Measurements from ENCODE around the gene MYCL.

MYCL gene

DNA sequence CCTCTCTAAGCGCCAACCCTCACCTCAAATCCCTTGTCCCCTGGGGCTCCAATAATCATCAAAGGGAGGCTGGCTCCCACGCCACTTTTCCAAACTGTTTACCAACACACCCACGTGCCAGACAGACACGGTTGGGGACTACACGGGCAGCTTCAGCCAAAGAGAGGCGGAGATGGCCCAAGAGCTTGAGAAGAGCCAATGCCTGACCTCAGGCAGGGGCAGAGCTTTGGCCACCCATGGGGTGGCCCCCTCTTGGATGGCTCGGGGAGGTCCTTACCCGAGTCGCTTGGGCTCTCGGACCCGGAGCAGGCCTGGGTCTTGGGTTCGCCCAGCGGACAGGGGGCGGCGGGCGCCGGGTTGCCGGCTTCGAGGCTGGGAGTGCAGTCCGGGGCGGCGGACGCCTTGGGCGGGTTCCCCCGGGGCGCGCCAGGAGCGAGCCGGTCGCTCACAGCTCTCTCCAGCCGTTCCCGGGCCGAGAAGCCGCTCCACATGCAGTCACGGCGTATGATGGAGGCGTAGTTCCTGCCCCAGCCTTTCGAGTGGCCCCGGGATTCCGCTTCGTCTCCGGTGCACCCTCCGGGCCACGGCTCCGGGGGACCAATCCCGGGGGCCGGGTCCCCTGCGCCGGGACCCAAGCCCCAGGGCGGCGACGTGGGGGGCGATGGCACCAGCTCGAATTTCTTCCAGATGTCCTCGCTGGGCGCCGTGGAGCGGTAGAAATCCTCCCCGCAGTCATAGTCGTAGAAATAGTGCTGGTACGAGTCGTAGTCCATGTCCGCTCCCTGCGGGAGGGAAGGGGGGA lies 854 bp downstream of the MYCL start:
- H3K4me1 ChIP-seq (ENCODE audit: insufficient read depth, poor library complexity, severe bottlenecking) = no peaks in the 10 kb centered on the region
- H3K4me3 ChIP-seq (ENCODE audit: severe bottlenecking) = peak overlapping the region; percentile 78
- no peaks in the 10 kb centered on the region for H3K9me3 ChIP-seq (ENCODE audit: severe bottlenecking)
- H3K36me3 ChIP-seq (ENCODE audit: low read depth) = no peaks in the 10 kb centered on the region
- TF ChIP-seq, protein P1, sequence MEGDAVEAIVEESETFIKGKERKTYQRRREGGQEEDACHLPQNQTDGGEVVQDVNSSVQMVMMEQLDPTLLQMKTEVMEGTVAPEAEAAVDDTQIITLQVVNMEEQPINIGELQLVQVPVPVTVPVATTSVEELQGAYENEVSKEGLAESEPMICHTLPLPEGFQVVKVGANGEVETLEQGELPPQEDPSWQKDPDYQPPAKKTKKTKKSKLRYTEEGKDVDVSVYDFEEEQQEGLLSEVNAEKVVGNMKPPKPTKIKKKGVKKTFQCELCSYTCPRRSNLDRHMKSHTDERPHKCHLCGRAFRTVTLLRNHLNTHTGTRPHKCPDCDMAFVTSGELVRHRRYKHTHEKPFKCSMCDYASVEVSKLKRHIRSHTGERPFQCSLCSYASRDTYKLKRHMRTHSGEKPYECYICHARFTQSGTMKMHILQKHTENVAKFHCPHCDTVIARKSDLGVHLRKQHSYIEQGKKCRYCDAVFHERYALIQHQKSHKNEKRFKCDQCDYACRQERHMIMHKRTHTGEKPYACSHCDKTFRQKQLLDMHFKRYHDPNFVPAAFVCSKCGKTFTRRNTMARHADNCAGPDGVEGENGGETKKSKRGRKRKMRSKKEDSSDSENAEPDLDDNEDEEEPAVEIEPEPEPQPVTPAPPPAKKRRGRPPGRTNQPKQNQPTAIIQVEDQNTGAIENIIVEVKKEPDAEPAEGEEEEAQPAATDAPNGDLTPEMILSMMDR (IDR thresholded peaks at IDR 0.05; ENCODE audit: poor library complexity, severe bottlenecking) = no peak
- ATAC-seq (ENCODE audit: low read depth) = peak; percentile 34
- no peaks in the 10 kb centered on the region for H3K27me3 ChIP-seq (ENCODE audit: insufficient read depth, poor library complexity, severe bottlenecking)
- no peak overlapping the region for H3K27ac ChIP-seq (ENCODE audit: poor library complexity, severe bottlenecking)
- DNase-seq (ENCODE audit: low spot score) = no peak

DNA sequence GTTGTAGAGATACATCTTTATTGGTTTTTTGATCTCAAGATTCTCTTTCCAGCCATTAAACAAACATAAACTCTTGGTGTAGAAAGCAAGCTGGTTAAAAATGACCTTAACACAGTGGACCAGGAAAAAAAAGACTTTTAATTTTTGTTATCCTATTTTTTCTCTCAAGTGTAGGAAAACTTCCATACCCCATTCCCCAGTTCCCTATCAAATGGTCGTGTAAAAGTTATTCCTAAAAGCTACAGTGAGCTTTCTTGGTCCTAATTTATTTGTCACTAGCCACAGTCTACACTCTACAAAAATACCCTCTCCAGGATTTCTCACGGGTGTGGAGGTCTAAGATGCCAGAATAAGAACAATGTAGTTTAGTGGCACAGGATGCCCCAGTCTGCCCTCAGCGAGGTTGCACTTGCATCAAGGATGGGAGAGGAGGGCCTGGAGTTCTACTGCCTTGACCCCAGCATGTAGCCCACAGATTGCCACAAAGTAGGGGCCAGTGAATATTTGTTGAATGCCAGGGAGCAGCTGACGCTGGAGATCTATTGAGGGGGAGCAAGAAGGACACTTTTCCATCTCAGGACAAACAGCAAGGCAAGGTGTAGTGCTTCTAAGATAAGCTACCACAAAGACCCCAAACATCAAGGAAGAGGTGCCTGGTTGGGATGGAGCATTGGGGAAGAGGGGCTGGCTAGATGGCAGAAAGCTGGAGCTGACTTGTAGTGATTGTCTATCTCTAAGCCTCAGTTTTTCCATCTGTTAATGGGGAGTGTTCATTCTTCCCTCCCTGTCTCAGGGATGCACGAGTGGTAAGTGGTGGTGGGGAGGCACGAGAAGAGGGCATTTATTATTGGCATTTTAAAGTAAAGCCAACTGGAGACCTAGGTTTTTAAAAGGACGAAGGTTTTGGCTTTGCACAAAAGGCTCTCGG lies 1.8 kb downstream of the MYCL start:
- Histone ChIP-seq H3K4me3 (ENCODE audit: severe bottlenecking) (no peak overlapping the region), H3K27me3 (ENCODE audit: insufficient read depth, poor library complexity, severe bottlenecking) (no peaks in the 10 kb centered on the region), H3K9me3 (ENCODE audit: severe bottlenecking) (no peaks in the 10 kb centered on the region), H3K27ac (ENCODE audit: poor library complexity, severe bottlenecking) (no peak overlapping the region), H3K4me1 (ENCODE audit: insufficient read depth, poor library complexity, severe bottlenecking) (peaks cover 6% of the 10 kb centered on the region), H3K36me3 (ENCODE audit: low read depth) (no peaks in the 10 kb centered on the region)
- TF ChIP-seq, protein P1 (IDR thresholded peaks at IDR 0.05; ENCODE audit: poor library complexity, severe bottlenecking) = no peak
- ATAC-seq (ENCODE audit: low read depth) (no peak), DNase-seq (ENCODE audit: low spot score) (no peak)

DNA sequence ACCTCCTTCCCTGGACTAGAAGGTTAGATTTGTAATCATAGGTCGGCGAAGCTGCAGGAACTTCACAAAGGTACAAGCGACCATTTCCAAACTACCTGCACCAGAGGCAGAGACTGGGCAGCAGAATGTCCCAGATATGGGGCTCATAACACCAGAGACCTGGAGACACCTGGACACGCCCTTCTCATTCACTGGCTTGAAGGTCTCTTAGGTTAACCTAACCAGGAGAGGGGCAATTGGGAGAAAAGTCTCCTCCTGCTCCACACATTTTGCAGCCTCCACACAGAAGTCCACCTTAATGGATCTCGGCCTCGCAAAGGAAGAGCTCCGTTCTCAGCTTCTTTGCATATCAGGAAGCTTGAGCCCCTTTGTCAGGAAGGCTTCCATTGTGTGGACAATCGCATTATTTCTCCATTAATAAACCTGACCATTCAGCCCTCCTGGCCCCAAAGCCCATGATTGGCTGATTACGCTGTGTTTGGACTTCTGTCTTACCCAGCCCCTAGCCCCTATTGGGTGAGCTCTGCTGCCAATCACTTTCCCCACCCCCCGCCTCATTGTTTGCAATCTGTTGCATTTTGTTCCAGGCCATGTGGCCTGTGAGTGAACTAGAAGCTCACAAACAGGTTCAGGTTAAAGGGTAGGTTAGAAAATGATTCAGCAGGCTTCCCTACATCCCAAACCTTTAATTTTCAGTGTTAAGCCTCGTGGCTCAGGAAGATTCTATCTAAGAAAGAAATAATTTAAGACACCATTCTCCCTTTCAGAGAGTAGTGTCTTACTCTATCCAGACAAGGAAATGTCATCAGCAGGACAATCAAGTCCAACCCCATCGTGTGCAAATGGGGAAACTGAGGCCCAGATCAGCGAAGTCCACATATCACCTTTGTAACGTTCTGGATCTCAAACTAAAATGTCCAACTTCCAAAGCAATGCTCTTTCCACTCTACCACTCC lies 2.8 kb downstream of the MYCL start:
- TF ChIP-seq, protein P1 (IDR thresholded peaks at IDR 0.05; ENCODE audit: poor library complexity, severe bottlenecking) = no peak
- H3K27me3 ChIP-seq (ENCODE audit: insufficient read depth, poor library complexity, severe bottlenecking) = no peaks in the 10 kb centered on the region

DNA sequence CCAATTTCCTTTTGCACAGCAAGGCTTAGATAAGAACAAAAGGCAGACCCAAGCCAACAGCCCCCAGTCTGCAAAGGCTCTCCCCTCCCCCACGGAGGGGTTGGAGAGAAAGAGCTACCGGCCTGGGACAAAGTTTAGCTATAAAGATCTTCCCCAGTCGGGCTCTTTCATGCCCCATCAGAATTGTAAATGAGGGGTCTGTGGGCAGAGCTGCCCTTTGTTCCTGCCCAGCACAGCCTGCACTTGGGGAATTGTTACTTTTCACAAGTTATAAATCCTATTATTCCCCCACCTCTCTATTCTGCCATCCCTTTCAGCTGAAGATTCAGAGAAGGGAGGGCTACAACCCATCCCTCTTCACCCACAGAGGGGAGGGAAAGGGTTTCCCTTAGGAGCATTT lies 3.5 kb downstream of the MYCL start:
- no peak for DNase-seq (ENCODE audit: low spot score)
- TF ChIP-seq, protein P1 (IDR thresholded peaks at IDR 0.05; ENCODE audit: poor library complexity, severe bottlenecking) = no peak
- H3K36me3 ChIP-seq (ENCODE audit: low read depth) = no peaks in the 10 kb centered on the region

More for the DNA sequence above, 2.8 kb downstream of the MYCL start:
- H3K36me3 ChIP-seq (ENCODE audit: low read depth) = no peaks in the 10 kb centered on the region
- H3K4me3 ChIP-seq (ENCODE audit: severe bottlenecking) = no peak overlapping the region
- H3K4me1 ChIP-seq (ENCODE audit: insufficient read depth, poor library complexity, severe bottlenecking) = peaks cover 9% of the 10 kb centered on the region
- no peak for DNase-seq (ENCODE audit: low spot score)
- no peaks in the 10 kb centered on the region for H3K9me3 ChIP-seq (ENCODE audit: severe bottlenecking)
- ATAC-seq (ENCODE audit: low read depth) = no peak
- H3K27ac ChIP-seq (ENCODE audit: poor library complexity, severe bottlenecking) = no peak overlapping the region

More for the DNA sequence above, 3.5 kb downstream of the MYCL start:
- no peak overlapping the region for H3K4me3 ChIP-seq (ENCODE audit: severe bottlenecking)
- ATAC-seq (ENCODE audit: low read depth) = no peak
- no peak overlapping the region for H3K27ac ChIP-seq (ENCODE audit: poor library complexity, severe bottlenecking)
- H3K4me1 ChIP-seq (ENCODE audit: insufficient read depth, poor library complexity, severe bottlenecking) = peaks cover 13% of the 10 kb centered on the region
- no peaks in the 10 kb centered on the region for H3K27me3 ChIP-seq (ENCODE audit: insufficient read depth, poor library complexity, severe bottlenecking)
- no peaks in the 10 kb centered on the region for H3K9me3 ChIP-seq (ENCODE audit: severe bottlenecking)
